ENCODE results near the gene TPM3.
A peak's percentile ranks its signal among the peaks of the same experiment; 100 is the strongest.

TPM3 gene

DNA sequence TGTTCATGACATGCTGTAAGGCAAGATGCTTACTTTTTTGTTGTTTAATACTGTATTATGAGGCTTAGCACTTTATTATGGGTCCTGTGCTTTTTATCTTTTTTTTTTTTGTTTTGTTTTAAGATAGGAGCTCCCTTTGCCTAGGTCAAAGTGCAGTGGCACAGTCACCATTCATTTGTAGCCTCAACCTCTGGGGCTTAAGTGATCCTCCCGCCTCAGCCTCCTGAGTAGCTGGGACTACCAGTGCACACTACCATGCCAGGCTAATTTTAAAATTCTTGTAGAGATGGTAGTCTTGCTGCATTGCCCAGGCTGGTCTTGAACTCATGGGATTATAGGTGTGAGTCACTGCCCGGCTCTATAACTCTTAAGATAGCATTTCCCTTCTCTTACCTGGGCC, 33.5 kb upstream of the TPM3 start:
- H3K27me3 Mint-ChIP-seq (ENCODE audit: low read depth): no peaks in the 10 kb centered on the region
- H3K4me3 Mint-ChIP-seq: peak overlapping the region in 1 of 3 experiments; percentile 9
- no peaks in the 10 kb centered on the region for H3K9me3 Mint-ChIP-seq
- H3K36me3 Mint-ChIP-seq (ENCODE audit: low read depth): peaks cover 54% of the 10 kb centered on the region
- H3K4me1 Mint-ChIP-seq: peaks cover 34% of the 10 kb centered on the region
- H3K27ac Mint-ChIP-seq: no peak overlapping the region
- TF ChIP-seq, protein P1, sequence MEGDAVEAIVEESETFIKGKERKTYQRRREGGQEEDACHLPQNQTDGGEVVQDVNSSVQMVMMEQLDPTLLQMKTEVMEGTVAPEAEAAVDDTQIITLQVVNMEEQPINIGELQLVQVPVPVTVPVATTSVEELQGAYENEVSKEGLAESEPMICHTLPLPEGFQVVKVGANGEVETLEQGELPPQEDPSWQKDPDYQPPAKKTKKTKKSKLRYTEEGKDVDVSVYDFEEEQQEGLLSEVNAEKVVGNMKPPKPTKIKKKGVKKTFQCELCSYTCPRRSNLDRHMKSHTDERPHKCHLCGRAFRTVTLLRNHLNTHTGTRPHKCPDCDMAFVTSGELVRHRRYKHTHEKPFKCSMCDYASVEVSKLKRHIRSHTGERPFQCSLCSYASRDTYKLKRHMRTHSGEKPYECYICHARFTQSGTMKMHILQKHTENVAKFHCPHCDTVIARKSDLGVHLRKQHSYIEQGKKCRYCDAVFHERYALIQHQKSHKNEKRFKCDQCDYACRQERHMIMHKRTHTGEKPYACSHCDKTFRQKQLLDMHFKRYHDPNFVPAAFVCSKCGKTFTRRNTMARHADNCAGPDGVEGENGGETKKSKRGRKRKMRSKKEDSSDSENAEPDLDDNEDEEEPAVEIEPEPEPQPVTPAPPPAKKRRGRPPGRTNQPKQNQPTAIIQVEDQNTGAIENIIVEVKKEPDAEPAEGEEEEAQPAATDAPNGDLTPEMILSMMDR (IDR thresholded peaks at IDR 0.05; ENCODE audit: unreplicated experiment in 3 of 3): no peak

DNA sequence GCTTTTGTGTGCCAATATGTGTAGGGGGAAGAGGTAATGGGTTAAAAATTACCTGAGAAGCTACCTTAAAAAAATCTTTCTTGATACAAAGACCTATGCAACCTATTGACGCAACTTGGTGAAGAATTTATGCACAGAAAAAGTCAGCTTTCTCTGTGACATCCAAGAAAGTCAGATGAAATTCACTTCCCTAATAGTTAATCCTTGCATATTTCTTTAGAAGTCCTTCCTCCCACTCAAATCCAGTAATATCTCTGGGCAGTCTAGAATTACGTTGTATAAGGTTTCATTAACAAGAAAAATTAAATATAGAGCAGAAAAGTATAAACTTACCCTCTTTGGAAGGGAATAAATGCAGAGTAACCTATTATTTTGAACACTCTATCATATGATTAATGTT, 31.7 kb upstream of the TPM3 start:
- peaks cover 45% of the 10 kb centered on the region for H3K36me3 Mint-ChIP-seq (ENCODE audit: low read depth)

DNA sequence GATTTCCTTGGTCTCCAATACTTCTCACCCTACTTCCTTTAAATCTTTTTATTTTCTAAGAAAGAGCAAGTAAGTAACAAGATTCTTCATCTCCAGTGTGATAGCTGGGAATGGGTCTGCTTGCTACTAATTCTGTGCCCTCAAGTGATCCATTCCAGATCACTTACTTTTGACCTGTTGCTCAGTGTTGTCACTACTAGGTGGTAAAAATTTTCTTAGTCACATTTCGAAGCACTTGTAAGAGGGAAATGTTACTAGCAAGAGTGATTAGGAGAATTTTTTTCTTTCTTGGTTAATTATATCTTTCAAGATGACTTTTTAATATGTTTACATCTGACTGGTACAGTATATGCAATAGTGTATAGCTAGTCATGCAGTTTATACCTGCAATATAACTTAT, 31.0 kb upstream of the TPM3 start:
- peak overlapping the region; percentile 90 to 100 (median 94) for H3K27ac Mint-ChIP-seq

More for the DNA sequence above, 31.7 kb upstream of the TPM3 start:
- Mint-ChIP-seq H3K27ac (peak overlapping the region; percentile 90 to 100 (median 94)), H3K9me3 (no peaks in the 10 kb centered on the region), H3K4me3 (peak overlapping the region; percentile 95 to 99 (median 99)), H3K27me3 (ENCODE audit: low read depth) (no peaks in the 10 kb centered on the region), H3K4me1 (peaks cover 44% of the 10 kb centered on the region)
- TF ChIP-seq, protein P1 (IDR thresholded peaks at IDR 0.05; ENCODE audit: unreplicated experiment in 3 of 3): no peak

DNA sequence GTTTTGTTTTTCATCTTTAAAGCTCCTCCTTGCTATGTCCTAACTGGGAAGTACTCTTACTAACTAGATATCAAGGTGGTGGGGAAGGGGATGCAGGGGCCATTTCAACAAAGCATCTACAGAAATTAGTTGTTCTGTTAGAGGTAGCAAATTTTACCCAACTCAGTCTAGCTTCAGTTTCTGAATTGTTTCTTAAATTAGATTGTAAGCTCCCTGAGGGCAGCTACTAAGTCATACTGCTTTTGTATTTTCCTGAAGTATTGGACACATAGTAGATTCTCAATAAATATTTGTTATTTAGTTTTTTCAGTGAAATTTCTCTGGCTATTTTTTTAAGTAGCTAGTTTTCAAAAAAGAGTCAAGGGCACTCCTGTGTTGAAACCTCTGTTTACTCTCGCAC, 30.6 kb upstream of the TPM3 start:
- H3K4me3 Mint-ChIP-seq: peak overlapping the region; percentile 95 to 99 (median 99)
- H3K36me3 Mint-ChIP-seq (ENCODE audit: low read depth): peaks cover 45% of the 10 kb centered on the region
- peak overlapping the region; percentile 90 to 100 (median 98) for H3K27ac Mint-ChIP-seq
- no peaks in the 10 kb centered on the region for H3K27me3 Mint-ChIP-seq (ENCODE audit: low read depth)
- TF ChIP-seq, protein P1 (IDR thresholded peaks at IDR 0.05; ENCODE audit: unreplicated experiment in 3 of 3): no peak
- peaks cover 51% of the 10 kb centered on the region for H3K4me1 Mint-ChIP-seq
- H3K9me3 Mint-ChIP-seq: no peaks in the 10 kb centered on the region

More for the DNA sequence above, 31.0 kb upstream of the TPM3 start:
- H3K36me3 Mint-ChIP-seq (ENCODE audit: low read depth): peaks cover 45% of the 10 kb centered on the region
- no peaks in the 10 kb centered on the region for H3K27me3 Mint-ChIP-seq (ENCODE audit: low read depth)
- H3K4me3 Mint-ChIP-seq: peak overlapping the region; percentile 95 to 99 (median 99)
- TF ChIP-seq, protein P1 (IDR thresholded peaks at IDR 0.05; ENCODE audit: unreplicated experiment in 3 of 3): no peak
- peaks cover 51% of the 10 kb centered on the region for H3K4me1 Mint-ChIP-seq
- H3K9me3 Mint-ChIP-seq: no peaks in the 10 kb centered on the region

DNA sequence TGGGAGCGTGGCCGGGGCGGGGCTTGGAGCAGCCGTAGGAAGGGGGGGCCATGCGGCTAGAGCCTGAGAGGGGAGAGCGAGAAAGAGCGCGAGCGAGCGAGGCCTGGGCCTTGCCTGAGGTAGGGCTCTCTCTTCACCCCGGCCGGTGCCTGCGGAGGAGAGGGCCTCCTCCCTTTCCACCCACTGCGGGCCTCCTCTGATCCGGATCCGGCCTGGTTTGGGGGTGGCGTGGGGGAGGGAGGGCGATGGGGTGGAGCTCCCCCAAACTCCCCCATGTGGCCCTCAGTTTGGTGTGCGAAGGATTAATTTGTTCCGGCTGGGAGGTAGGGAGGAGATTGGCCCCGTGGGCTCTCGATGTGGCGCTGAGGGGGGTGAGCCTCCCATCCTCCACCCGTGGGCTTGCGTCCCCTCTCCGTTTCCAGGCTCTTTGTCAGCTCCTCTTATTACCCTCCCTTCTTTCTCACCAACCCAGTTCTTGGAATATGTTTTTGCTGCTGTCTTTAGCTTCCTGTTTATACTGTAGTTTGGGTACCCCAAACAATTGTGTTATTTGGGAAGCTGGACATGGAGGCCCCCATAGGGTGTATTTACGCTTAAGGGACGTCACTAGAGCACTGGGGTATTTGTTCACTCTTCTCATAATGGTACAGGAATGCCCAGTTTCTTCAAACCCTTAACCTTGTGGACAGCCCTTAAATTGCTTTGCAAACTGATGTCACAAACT, 29.5 kb upstream of the TPM3 start:
- Mint-ChIP-seq H3K27ac (peak overlapping the region; percentile 90 to 100 (median 98)), H3K4me1 (peaks cover 51% of the 10 kb centered on the region), H3K36me3 (ENCODE audit: low read depth) (peaks cover 47% of the 10 kb centered on the region), H3K9me3 (no peaks in the 10 kb centered on the region), H3K27me3 (ENCODE audit: low read depth) (no peaks in the 10 kb centered on the region), H3K4me3 (peak overlapping the region; percentile 95 to 99 (median 99))
- TF ChIP-seq, protein P1 (IDR thresholded peaks at IDR 0.05; ENCODE audit: unreplicated experiment in 3 of 3): no peak

DNA sequence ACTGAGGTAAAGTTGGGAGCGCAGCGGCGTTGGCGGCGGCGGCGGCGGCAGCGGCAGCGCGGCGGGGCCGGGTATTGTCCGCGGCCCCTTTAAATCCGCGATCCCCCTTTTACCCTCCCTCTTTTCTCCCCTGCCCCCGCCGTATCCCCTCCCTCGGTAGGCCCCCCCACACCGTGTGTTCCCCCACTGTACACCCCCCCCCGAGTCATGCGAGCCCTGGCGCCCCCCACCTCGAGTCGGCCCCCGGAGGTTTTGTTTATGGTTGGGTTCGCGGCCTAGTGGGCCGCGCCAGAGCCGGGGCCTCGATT, 29.0 kb upstream of the TPM3 start:
- H3K4me1 Mint-ChIP-seq: peaks cover 47% of the 10 kb centered on the region
- H3K4me3 Mint-ChIP-seq: peak overlapping the region; percentile 95 to 99 (median 99)
- H3K9me3 Mint-ChIP-seq: no peaks in the 10 kb centered on the region
- TF ChIP-seq, protein P1 (IDR thresholded peaks at IDR 0.05; ENCODE audit: unreplicated experiment in 3 of 3): no peak
- peak overlapping the region; percentile 90 to 100 (median 98) for H3K27ac Mint-ChIP-seq
- no peaks in the 10 kb centered on the region for H3K27me3 Mint-ChIP-seq (ENCODE audit: low read depth)
- H3K36me3 Mint-ChIP-seq (ENCODE audit: low read depth): peaks cover 47% of the 10 kb centered on the region
